HepG2 (cell line): ENCODE measurements around the gene POLN. TPM values are rescaled to one million over a fixed set of nuclear protein-coding genes. Genes with fewer than 3 reads are reported as not detected.

ENCODE experiments used
- ATAC-seq: fragments of 200-7000 bp; cut with Tn5 transposase; 3 replicates; pipeline ENCODE4 v1.9.1; 2020; ENCODE audit warnings: mild to moderate bottlenecking, moderate library complexity
- BruUV-seq: library from RNA; stranded (reverse); fragments of 400-500 nt; replicated peaks from 2 replicates; lab custom pipeline; 2021; lab: Mats Ljungman, UMichigan
- CTCF ChIA-PET: fragments of 300-600 bp; formaldehyde crosslinking; extraction: SDS; loops from one replicate; lab custom pipeline; 2021; ENCODE audit warnings: low total read pairs, inconsistent platforms, low intra/inter-chr PET ratio; lab: Yijun Ruan, JAX
- POLR2A ChIA-PET: fragments of 350-600 bp; sonication (Branson Sonifier 250); formaldehyde crosslinking; loops from one replicate; lab custom pipeline; 2020; ENCODE audit warnings: antibody characterized with exemption, inconsistent platforms; lab: Yijun Ruan, JAX
- DNase-seq: peaks from one replicate; pipeline ENCODE4 v3.0.0-alpha.2; 2015; ENCODE audit warnings: low spot score
- FAIRE-seq: peaks from 3 replicates; lab custom pipeline; 2011; peaks lifted over from hg19 to GRCh38; lab: Jason Lieb, UNC
- H2AFZ ChIP-seq: one replicate; pipeline ENCODE4 v1.6.1; 2011; ENCODE audit warnings: low read length, inconsistent platforms
- H3K27ac ChIP-seq: fragments of 300-600 bp; 3 replicates; pipeline ENCODE4 v1.8.0; 2011; ENCODE audit warnings: mixed run types, mild to moderate bottlenecking, mixed read lengths, low read length, inconsistent platforms; ENCODE audit not compliant: insufficient read depth; ENCODE audit errors: extremely low read length
- H3K27me3 ChIP-seq, 2 experiments: fragments of 200-600 bp in 1 of 2; 2 replicates in 1 of 2; 3 replicates in 1 of 2; pipeline versions ENCODE4 v1.6.0 to v1.8.0; 2011; ENCODE audit warnings: low read length in 2 of 2, mild to moderate bottlenecking in 2 of 2, moderate library complexity in 2 of 2, inconsistent platforms in 1 of 2; ENCODE audit not compliant: insufficient read depth in 2 of 2, control insufficient read depth in 1 of 2
- H3K36me3 ChIP-seq, 2 experiments: fragments of 200-600 bp in 1 of 2; replicated peaks in 1 of 2; 2 replicates in 1 of 2; 3 replicates in 1 of 2; pipeline versions ENCODE4 v1.5.1 to v1.8.0; 2011; ENCODE audit warnings: low read length in 2 of 2, inconsistent platforms in 1 of 2; ENCODE audit not compliant: insufficient read depth in 2 of 2, control insufficient read depth in 1 of 2
- H3K4me1 ChIP-seq: 2 replicates; pipeline ENCODE4 v1.5.1; 2012; ENCODE audit warnings: low read length, inconsistent platforms; ENCODE audit not compliant: insufficient read depth
- H3K4me2 ChIP-seq: 2 replicates; pipeline ENCODE4 v1.6.0; 2011; ENCODE audit warnings: low read depth, low read length, inconsistent platforms
- H3K4me3 ChIP-seq, 3 experiments: fragments of 200-600 bp in 1 of 3; sonication (generic), shearing (Covaris generic) in 1 of 3; replicated peaks in 1 of 3; 2 replicates each; pipeline ENCODE4 v1.5.1; 2011 to 2016; ENCODE audit warnings: low read length in 3 of 3, inconsistent platforms in 2 of 3, low read depth in 2 of 3, mild to moderate bottlenecking in 2 of 3, control low read depth in 1 of 3, mixed read lengths in 1 of 3; ENCODE audit not compliant: insufficient read depth in 1 of 3
- H3K79me2 ChIP-seq: one replicate; pipeline ENCODE4 v1.6.1; 2011; ENCODE audit warnings: low read length, inconsistent platforms; ENCODE audit not compliant: insufficient read depth
- H3K9ac ChIP-seq: 2 replicates; pipeline ENCODE4 v1.6.0; 2011; ENCODE audit warnings: mild to moderate bottlenecking, low read depth, low read length, inconsistent platforms; ENCODE audit not compliant: insufficient read depth
- H3K9me3 ChIP-seq: 2 replicates; pipeline ENCODE4 v1.5.1; 2012; ENCODE audit warnings: mild to moderate bottlenecking, low read length
- H4K20me1 ChIP-seq: 2 replicates; pipeline ENCODE4 v1.6.0; 2011; ENCODE audit warnings: inconsistent platforms, mild to moderate bottlenecking, low read length, moderate library complexity; ENCODE audit not compliant: insufficient read depth
- AGO2 ChIP-seq: fragments of 200-400 bp; formaldehyde crosslinking; optimal IDR thresholded peaks from 2 replicates; pipeline ENCODE3; 2017; ENCODE audit warnings: mild to moderate bottlenecking, low read depth, low read length, moderate library complexity
- HDAC1 ChIP-seq: sonication (generic); formaldehyde crosslinking; IDR thresholded peaks from 2 replicates; pipeline ENCODE4 v1.5.1; 2020; ENCODE audit warnings: mild to moderate bottlenecking, missing genetic modification reagents
- HOXA5 ChIP-seq: sonication (generic); formaldehyde crosslinking; IDR thresholded peaks from 2 replicates; pipeline ENCODE4 v1.4.0; 2020; ENCODE audit warnings: missing genetic modification reagents
- MED8 ChIP-seq: sonication (generic); formaldehyde crosslinking; IDR thresholded peaks from 2 replicates; pipeline ENCODE4 v1.8.1; 2023; ENCODE audit warnings: mild to moderate bottlenecking, missing genetic modification reagents; ENCODE audit not compliant: insufficient replicate concordance
- NCOA1 ChIP-seq: sonication (generic); formaldehyde crosslinking; IDR thresholded peaks from 2 replicates; pipeline ENCODE4 v1.9.0; 2021; ENCODE audit warnings: missing genetic modification reagents
- RFXAP ChIP-seq: sonication (generic); formaldehyde crosslinking; IDR thresholded peaks from 2 replicates; pipeline ENCODE4 v1.4.0; 2020; ENCODE audit warnings: missing genetic modification reagents, borderline replicate concordance
- SALL2 ChIP-seq: sonication (generic); formaldehyde crosslinking; IDR thresholded peaks from 2 replicates; pipeline ENCODE4 v1.8.1; 2023; ENCODE audit warnings: mild to moderate bottlenecking, missing genetic modification reagents, inconsistent platforms
- SYNCRIP ChIP-seq: fragments of 200-400 bp; formaldehyde crosslinking; IDR thresholded peaks from 2 replicates; pipeline ENCODE4 v1.6.1; 2018; ENCODE audit warnings: mild to moderate bottlenecking, low read depth, low read length; ENCODE audit not compliant: insufficient read depth
- ZNF292 ChIP-seq: sonication (generic); formaldehyde crosslinking; IDR thresholded peaks from 2 replicates; pipeline ENCODE4 v1.8.1; 2022; ENCODE audit warnings: mild to moderate bottlenecking, low read depth, missing genetic modification reagents, borderline replicate concordance
- ZNF552 ChIP-seq: sonication (generic); formaldehyde crosslinking; IDR thresholded peaks from 2 replicates; pipeline ENCODE4 v1.9.0; 2022; ENCODE audit warnings: missing genetic modification reagents, mild to moderate bottlenecking, borderline replicate concordance
- ZNF556 ChIP-seq: sonication (generic); formaldehyde crosslinking; IDR thresholded peaks from 2 replicates; pipeline ENCODE4 v1.4.0; 2020; ENCODE audit warnings: mild to moderate bottlenecking, missing genetic modification reagents, borderline replicate concordance
- ZNF781 ChIP-seq: sonication (generic); formaldehyde crosslinking; IDR thresholded peaks from 2 replicates; pipeline ENCODE4 v1.5.1; 2020; ENCODE audit warnings: borderline replicate concordance, mild to moderate bottlenecking, missing genetic modification reagents; ENCODE audit errors: not compliant biosample characterization
- WGBS: methylation state at CpG from one replicate; pipeline ENCODE4 v1.1.6; 2017; ENCODE audit warnings: low lambda C conversion rate; 5-methylcytosine and 5-hydroxymethylcytosine counted together
- in situ Hi-C: cut with HindIII; loops from 2 replicates; pipeline ENCODE4 v1.10.0; 2017; ENCODE audit warnings: low pct_unique_long_range_greater_than_20kb; ENCODE audit not compliant: extremely low pct_ligation_motif_present
- intact Hi-C: fragments of 100-400 bp; cut with micrococcal nuclease; formaldehyde crosslinking; loops from one replicate; pipeline ENCODE4 v1.10.0; 2022; ENCODE audit not compliant: unreplicated experiment
- polyA plus RNA-seq, 8 experiments: library from polyadenylated mRNA; depleted of rRNA in 3 of 8; stranded (reverse) in 7 of 8; unstranded in 1 of 8; fragments of >200 nt; fragmentation: Illumina TruSeq in 4 of 8; extraction: Trizol in 4 of 8; gene quantifications; 2 replicates each; pipeline versions ENCODE4 v1.2.1 to v1.2.3, GENCODE V29; 2011 to 2016; ENCODE audit warnings: low read depth in 4 of 8, missing spikeins in 1 of 8, mixed read lengths in 1 of 8; ENCODE audit not compliant: insufficient read depth in 1 of 8
- total RNA-seq, 5 experiments: library from RNA; depleted of rRNA; stranded (reverse); fragments of >200 nt; fragmentation: Illumina TruSeq; extraction: Trizol; gene quantifications; 2 replicates each; pipeline ENCODE4 v1.2.3, GENCODE V29; 2016; ENCODE audit warnings: low read depth in 1 of 5
- TF ChIP-seq, protein P1 (sequence below): sonication (generic); IDR thresholded peaks from 2 replicates; pipeline ENCODE4 v1.6.1; 2016; ENCODE audit warnings: low read depth, borderline replicate concordance
- TF ChIP-seq, protein P2 (sequence below): sonication (generic); formaldehyde crosslinking; IDR thresholded peaks from 2 replicates; pipeline ENCODE4 v1.8.1; 2023; ENCODE audit warnings: mild to moderate bottlenecking, missing genetic modification reagents
- TF ChIP-seq, protein P3 (sequence below): sonication (generic); formaldehyde crosslinking; IDR thresholded peaks from 2 replicates; pipeline ENCODE4 v1.4.0; 2020; ENCODE audit warnings: missing genetic modification reagents

Gene POLN
- total and polyA plus RNA-seq, 2 of the 13 experiments (the other 11 are each of a cell fraction or from before 2014, with no cell fraction given), result 0.93 to 1.5 TPM

DNA sequence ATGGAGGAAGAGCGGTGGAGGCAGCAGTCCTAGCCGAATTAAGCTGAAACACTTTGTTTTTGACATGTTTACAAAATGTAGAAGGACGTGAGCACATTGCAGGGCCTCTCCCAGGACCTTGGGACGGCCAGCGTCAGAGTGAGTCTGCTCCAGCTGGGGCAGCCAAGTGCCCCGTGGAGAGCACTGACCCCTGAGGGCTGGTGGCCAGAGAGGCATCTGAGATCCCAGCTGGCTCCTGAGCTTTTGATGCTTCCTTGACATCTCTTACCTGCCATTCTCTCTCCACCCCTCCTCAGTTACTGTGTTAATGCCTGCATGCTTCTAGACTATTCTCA is 158.1 kb downstream of the POLN start:
- DNase-seq (no peak), ATAC-seq (peak; percentile 29; the same call in 2 of the 3 replicates), FAIRE-seq (no peak)
- Histone ChIP-seq H3K4me2 (no peak overlapping the region), H3K36me3 (no peaks in the 10 kb centered on the region), H4K20me1 (no peaks in the 10 kb centered on the region), H3K9me3 (no peaks in the 10 kb centered on the region), H2AFZ (no peak overlapping the region), H3K79me2 (no peaks in the 10 kb centered on the region), H3K27ac (no peak overlapping the region), H3K27me3 (peaks cover 5 to 30% of the 10 kb centered on the region in 2 experiments), H3K4me3 (no peak overlapping the region), H3K4me1 (peaks cover 32% of the 10 kb centered on the region), H3K9ac (no peak overlapping the region)
- no TSS peak for BruUV-seq
- POLR2A ChIA-PET, result no interaction called here
- WGBS, result 12% methylated on average over 6 of the region's 6 CpGs
- CTCF ChIA-PET, result no interaction called here
- in situ Hi-C loops, result no loop called here
- intact Hi-C loops, result no loop called here
- TF ChIP-seq RFXAP (no peak), ZNF781 (CRISPR knock-in tag) (no peak)
- TF ChIP-seq, protein P1, sequence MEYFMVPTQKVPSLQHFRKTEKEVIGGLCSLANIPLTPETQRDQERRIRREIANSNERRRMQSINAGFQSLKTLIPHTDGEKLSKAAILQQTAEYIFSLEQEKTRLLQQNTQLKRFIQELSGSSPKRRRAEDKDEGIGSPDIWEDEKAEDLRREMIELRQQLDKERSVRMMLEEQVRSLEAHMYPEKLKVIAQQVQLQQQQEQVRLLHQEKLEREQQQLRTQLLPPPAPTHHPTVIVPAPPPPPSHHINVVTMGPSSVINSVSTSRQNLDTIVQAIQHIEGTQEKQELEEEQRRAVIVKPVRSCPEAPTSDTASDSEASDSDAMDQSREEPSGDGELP, result peak; percentile 19; the same call in 1 of the 2 replicates

DNA sequence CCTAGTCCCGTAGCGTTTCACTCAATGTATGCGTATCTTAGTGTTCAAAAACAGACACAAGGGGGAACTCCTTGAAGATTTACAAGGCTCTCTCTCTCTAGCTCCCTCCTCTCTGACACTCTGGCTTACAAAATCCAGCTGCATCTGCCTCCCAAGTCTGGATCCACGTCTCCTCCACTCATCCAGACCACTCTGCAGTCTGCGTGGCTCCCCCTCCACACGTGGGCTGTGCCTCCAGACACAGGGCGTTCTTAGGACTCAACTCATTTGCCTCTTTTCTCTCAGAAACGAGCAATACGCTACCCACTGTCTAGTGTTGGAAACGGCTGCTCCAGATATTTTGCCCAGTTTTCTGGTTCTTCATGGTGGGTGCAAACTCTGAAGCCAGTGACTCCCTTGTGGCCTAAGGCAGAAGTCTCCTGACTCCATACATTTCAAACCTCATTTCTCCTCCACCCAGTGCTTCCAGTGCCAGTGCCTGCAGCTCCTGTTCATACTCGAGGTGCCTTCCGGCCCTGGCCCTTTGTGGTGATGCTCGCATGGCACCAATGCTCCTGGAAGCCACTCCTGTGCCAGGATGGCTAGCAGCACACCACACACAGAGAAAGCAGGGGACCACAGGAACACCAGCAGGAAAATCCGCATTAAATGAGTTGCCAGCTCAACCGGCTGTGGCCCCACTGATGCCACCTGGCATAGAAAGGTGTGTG is 158.7 kb downstream of the POLN start:
- no peak overlapping the region for H3K9ac ChIP-seq
- CTCF ChIA-PET, result no interaction called here
- no peaks in the 10 kb centered on the region for H3K79me2 ChIP-seq
- POLR2A ChIA-PET, result no interaction called here
- ATAC-seq (no peak), DNase-seq (no peak), FAIRE-seq (no peak)
- H4K20me1 ChIP-seq, result no peaks in the 10 kb centered on the region
- H3K4me1 ChIP-seq, result peaks cover 32% of the 10 kb centered on the region
- no peak overlapping the region for H3K4me2 ChIP-seq
- no peak overlapping the region for H3K27ac ChIP-seq
- H3K27me3 ChIP-seq, result peaks cover 5 to 30% of the 10 kb centered on the region in 2 experiments
- H3K9me3 ChIP-seq, result no peaks in the 10 kb centered on the region
- 46% methylated on average over 15 of the region's 15 CpGs for WGBS
- in situ Hi-C loops, result no loop called here
- BruUV-seq, result no TSS peak
- intact Hi-C loops, result no loop called here
- no peaks in the 10 kb centered on the region for H3K36me3 ChIP-seq
- H2AFZ ChIP-seq, result no peak overlapping the region
- H3K4me3 ChIP-seq, result no peak overlapping the region
- no peak for TF ChIP-seq HDAC1
- no peak for TF ChIP-seq AGO2
- no peak for TF ChIP-seq ZNF292
- no peak for TF ChIP-seq SYNCRIP
- TF ChIP-seq MED8 (CRISPR knock-in tag), result no peak
- no peak for TF ChIP-seq NCOA1 (CRISPR knock-in tag)
- TF ChIP-seq ZNF556 (CRISPR knock-in tag), result no peak
- no peak for TF ChIP-seq ZNF552 (CRISPR knock-in tag)
- TF ChIP-seq, protein P2, sequence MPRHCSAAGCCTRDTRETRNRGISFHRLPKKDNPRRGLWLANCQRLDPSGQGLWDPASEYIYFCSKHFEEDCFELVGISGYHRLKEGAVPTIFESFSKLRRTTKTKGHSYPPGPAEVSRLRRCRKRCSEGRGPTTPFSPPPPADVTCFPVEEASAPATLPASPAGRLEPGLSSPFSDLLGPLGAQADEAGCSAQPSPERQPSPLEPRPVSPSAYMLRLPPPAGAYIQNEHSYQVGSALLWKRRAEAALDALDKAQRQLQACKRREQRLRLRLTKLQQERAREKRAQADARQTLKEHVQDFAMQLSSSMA, result no peak
- no peak for TF ChIP-seq SALL2
- TF ChIP-seq, protein P3, sequence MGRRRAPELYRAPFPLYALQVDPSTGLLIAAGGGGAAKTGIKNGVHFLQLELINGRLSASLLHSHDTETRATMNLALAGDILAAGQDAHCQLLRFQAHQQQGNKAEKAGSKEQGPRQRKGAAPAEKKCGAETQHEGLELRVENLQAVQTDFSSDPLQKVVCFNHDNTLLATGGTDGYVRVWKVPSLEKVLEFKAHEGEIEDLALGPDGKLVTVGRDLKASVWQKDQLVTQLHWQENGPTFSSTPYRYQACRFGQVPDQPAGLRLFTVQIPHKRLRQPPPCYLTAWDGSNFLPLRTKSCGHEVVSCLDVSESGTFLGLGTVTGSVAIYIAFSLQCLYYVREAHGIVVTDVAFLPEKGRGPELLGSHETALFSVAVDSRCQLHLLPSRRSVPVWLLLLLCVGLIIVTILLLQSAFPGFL, result no peak
- no peak for TF ChIP-seq HOXA5 (CRISPR knock-in tag)
